NB4 (cell line): ENCODE results near the gene DPEP2NB.
"Not testable (repeated sequence)": the region's sequence is repeated elsewhere in the genome, so short reads cannot be mapped to it uniquely, and the experiment has no call there.

Experiments
- DNase-seq: peaks from one replicate; pipeline ENCODE4 v3.0.0; 2010; ENCODE audit warnings: low read depth
- H3K4me3 ChIP-seq: one replicate; pipeline ENCODE4 v1.5.1; 2011; ENCODE audit warnings: mild to moderate bottlenecking, low read depth, low read length, moderate library complexity
- MYC ChIP-seq: IDR thresholded peaks from 2 replicates; pipeline ENCODE4 v1.6.1; 2011; ENCODE audit warnings: low read depth, low read length
- POLR2A ChIP-seq: IDR thresholded peaks from 2 replicates; pipeline ENCODE4 v1.6.1; 2011; ENCODE audit warnings: mild to moderate bottlenecking; ENCODE audit not compliant: insufficient read length; ENCODE audit errors: extremely low read depth
- TF ChIP-seq, protein P1 (sequence below): IDR thresholded peaks from one replicate; pipeline ENCODE4 v1.5.1; 2012; ENCODE audit warnings: low read depth, low read length
- TF ChIP-seq, protein P2 (sequence below): IDR thresholded peaks from 2 replicates; pipeline ENCODE4 v1.6.1; 2011; ENCODE audit warnings: low read depth, low read length

Gene DPEP2NB

DNA sequence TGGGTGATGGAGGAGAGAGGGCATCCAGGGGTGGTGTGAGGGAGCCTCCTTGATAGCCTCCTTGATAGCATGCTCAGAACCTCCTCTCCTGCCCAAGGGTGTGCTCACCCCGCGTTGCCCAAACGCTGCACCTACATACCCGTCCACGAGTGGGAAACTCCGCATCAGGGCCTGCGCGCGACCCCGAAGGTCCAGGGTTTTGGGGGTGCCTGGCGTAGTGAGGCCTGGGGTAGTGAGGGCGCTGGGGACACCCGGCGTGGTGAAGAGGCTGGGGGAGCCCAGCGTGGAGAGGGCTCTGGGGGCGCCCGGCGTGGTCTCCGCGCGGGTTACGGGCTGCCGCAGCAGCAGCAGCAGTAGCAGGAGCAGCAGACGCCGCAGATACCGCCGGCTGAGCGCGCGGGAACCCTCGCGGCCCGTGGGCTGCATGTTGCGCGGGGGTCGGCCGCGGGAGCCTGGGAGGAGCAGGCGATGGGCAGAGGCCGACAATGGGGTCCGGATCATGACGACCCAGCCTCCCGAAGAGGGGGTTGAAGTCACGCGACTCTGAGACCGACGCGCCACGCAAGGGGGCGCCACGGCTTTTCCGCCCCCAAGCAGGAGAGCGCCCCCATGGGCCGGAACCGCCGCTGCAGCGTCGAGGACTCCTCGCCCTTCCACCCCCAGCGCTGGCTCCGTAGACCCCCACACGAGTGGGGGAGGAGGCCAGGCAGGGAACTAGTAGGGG lies 35.6 kb downstream of the DPEP2NB start, which contains the start of gene DPEP3:
Gene DPEP3, minus strand, starts transcription at position 545 of the 724 bp plus-strand sequence. Its CDS starts 119 bp downstream, at position 426.
- DNase-seq, result no peak
- no peak for TF ChIP-seq MYC
- TF ChIP-seq, protein P1, sequence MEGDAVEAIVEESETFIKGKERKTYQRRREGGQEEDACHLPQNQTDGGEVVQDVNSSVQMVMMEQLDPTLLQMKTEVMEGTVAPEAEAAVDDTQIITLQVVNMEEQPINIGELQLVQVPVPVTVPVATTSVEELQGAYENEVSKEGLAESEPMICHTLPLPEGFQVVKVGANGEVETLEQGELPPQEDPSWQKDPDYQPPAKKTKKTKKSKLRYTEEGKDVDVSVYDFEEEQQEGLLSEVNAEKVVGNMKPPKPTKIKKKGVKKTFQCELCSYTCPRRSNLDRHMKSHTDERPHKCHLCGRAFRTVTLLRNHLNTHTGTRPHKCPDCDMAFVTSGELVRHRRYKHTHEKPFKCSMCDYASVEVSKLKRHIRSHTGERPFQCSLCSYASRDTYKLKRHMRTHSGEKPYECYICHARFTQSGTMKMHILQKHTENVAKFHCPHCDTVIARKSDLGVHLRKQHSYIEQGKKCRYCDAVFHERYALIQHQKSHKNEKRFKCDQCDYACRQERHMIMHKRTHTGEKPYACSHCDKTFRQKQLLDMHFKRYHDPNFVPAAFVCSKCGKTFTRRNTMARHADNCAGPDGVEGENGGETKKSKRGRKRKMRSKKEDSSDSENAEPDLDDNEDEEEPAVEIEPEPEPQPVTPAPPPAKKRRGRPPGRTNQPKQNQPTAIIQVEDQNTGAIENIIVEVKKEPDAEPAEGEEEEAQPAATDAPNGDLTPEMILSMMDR, result peak; percentile 4
- no peak within 1 kb of the TSS for H3K4me3 ChIP-seq

- no peak for TF ChIP-seq POLR2A
- TF ChIP-seq, protein P1, result no peak
- TF ChIP-seq MYC, result no peak
- TF ChIP-seq, protein P2, sequence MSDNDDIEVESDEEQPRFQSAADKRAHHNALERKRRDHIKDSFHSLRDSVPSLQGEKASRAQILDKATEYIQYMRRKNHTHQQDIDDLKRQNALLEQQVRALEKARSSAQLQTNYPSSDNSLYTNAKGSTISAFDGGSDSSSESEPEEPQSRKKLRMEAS, result no peak
- no peak for DNase-seq
- no peak overlapping the region for H3K4me3 ChIP-seq
Measured at GRCh38 chr16:67977469-67978227, 38.1 kb downstream of the DPEP2NB start.

GRCh38 chr16:67977005-67977404 lies 38.7 kb downstream of the DPEP2NB start:
- TF ChIP-seq POLR2A (no peak), MYC (no peak)
- TF ChIP-seq, protein P1, result no peak
- TF ChIP-seq, protein P2, result no peak
- no peak overlapping the region for H3K4me3 ChIP-seq
- no peak for DNase-seq

DNA sequence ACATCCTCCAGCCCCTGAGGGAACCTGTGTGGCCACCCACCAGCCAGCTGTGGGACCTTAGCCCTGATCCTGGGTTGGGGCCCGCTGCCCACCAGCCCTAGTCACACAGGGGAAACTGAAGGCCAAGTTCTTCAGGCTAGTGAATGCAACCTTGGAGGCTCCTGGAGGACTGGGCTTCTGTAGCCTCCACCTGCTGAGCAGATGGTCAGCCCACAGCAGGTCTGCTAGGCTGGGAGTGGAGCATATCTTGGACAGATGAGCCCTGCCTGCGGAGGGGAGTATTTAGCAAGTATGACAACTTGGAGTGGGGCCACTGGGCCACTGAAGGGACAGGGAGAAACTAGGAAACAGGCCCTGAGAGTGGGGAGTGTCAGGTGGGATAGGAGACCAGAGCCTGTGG lies 39.5 kb downstream of the DPEP2NB start:
- H3K4me3 ChIP-seq, result no peak overlapping the region
- TF ChIP-seq MYC, result no peak
- no peak for DNase-seq

- DNase-seq, result no peak
- H3K4me3 ChIP-seq, result no peak overlapping the region
- TF ChIP-seq, protein P2, result no peak
- TF ChIP-seq, protein P1, result no peak
- TF ChIP-seq MYC (no peak), POLR2A (no peak)
Measured at GRCh38 chr16:67975321-67976105, 40.2 kb downstream of the DPEP2NB start.

DNA sequence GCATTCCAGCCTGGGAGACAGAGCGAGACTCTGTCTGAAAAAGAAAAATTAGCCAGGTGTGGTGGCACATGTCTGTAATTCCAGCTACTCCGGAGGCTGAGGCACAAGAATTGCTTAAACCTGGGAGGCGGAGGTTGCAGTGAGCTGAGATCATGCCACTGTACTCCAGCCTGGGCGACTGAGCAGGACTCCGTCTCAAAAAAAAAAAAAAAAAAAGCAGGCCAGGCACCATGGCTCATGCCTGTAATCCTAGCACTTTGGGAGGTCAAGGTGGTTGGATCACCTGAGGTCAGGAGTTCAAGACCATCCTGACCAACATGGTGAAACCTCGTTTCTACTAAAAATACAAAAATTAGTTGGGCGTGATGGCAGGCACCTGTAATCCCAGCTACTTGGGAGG lies 43.4 kb downstream of the DPEP2NB start:
- DNase-seq, H3K4me3 ChIP-seq: not testable (repeated sequence)
